HG02885 (cell line): ENCODE measurements around the gene NFIX.

Experiments
- ATAC-seq: cut with Tn5 transposase; IDR thresholded peaks from one replicate; pipeline ENCODE4 v1.9.1; 2021; ENCODE audit warnings: mild to moderate bottlenecking; ENCODE audit not compliant: unreplicated experiment, poor library complexity

NFIX gene

DNA sequence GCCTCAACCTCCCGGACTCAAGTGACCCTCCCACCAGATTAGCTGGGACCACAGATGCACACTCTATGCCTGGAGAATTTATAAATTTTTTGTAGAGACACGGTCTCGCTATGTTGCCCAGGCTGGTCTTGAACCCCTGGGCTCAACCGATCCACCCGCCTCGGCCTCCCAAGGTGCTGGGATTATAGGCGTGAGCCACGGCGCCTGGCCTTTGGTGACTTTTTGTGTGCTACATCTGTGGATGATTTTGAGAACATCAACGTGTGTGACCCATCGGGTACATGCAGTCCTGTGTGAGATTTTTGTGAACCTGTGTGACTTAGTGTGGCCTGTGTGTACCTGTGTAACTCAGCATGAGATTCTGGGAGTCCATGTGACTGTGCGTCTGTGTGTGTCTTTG lies 8.5 kb upstream of the NFIX start:
- ATAC-seq: no peak

GRCh38 chr19:12987190-12987589 lies 8.1 kb upstream of the NFIX start:
- no peak for ATAC-seq

GRCh38 chr19:12987781-12988180 lies 7.5 kb upstream of the NFIX start:
- no peak for ATAC-seq

GRCh38 chr19:12990431-12990830 lies 4.8 kb upstream of the NFIX start:
- no peak for ATAC-seq

DNA sequence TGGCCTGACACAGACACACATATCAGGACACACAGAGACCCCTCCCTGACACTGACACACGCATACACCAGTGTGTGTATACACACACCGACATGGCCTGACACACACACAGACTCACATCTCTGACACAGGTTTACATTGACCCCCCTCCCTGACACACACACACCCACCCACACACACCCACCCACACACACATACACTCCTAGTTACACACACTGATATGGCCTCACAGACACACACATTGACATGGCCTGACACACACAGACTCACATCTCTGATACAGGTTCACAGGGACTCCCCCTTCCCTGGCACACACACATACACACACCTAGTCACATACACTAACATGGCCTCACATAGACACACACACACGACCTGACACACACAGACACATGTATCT lies 4.4 kb upstream of the NFIX start:
- no peak for ATAC-seq

- no peak for ATAC-seq
Observed at GRCh38 chr19:12991296-12991695, 4.0 kb upstream of the NFIX start.

DNA sequence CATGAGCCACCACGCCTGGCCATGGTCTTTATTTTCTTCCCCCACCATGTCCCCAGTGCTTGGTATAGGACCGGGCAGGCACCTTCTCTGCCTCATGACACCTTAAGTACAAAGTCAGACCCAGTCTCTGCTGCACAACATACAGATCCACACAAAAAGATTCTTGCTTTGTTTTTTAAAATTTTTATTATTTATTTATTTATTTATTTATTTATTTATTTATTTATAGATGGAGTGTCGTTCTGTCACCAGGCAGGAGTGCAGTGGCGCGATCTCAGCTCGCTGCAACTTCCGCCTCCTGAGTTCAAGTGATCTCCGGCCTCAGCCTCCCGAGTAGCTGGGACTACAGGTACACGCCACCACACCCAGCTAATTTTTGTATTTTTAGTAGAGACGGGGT lies 2.5 kb upstream of the NFIX start:
- no peak for ATAC-seq

DNA sequence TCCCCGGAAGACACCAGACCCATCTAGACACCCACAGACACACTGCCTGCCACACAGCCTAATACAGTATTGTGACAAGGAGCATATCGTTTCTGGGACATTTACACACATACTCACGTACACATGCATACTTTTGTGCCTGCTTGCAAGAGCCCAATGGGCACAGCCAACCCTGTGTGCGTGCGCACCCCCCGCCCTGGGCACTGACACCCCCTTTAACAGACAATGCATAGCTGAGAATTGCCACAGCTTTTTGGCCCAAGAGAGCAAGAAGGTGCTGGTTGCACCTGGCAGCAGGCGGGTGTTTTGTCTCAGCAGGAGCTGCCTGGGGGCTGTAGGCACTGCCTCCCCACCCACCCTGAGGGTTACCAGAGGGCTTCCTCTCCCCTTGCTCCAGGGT lies 1.7 kb upstream of the NFIX start:
- ATAC-seq: no peak

DNA sequence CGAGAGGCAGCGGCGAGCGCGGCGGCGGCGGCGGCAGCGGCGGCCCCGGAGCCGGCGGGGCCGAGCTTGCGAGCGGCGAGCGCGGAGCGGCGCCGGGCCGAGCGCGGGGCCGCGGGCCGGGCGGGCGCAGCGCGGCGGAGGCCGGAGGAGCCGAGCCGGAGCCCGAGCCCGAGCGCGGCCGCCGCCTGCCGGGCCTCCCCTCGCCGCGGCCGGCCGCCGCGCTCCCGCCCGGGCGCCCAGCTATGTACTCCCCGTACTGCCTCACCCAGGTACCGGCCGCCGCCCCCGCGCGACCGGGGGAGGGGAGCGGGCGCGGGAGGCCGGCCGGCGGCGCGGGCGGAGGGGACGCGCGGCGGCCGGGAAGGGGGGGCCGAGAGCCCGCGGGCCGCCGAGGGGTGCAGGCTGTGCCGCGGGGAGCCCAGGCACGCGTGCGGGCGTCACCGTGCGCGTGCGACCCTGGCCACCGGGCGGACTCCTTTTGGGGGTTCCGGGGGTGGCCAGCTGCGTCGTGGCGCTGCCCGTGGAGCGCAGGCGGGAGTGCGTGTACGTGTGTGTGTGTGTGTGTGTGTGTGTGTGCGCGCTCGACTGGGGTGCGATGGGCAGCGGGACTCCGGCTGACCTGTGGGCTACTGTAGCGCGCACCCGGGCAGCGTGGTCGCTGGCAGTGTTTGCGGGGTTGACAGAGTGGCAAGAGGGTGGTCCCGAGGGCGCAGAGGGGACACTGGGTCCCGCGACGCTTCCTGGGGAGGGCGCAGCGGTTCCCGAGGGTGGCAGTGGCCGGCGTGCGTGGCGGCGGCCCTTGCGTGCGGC lies 526 bp downstream of the NFIX start:
- no peak for ATAC-seq

- ATAC-seq: no peak
Observed at GRCh38 chr19:12996406-12997094, 1.3 kb downstream of the NFIX start.

GRCh38 chr19:12997179-12997966 lies 2.1 kb downstream of the NFIX start:
- no peak for ATAC-seq

GRCh38 chr19:12997967-12998940 lies 3.0 kb downstream of the NFIX start:
- no peak for ATAC-seq

- ATAC-seq: no peak
Observed at GRCh38 chr19:13001166-13001501, 5.9 kb downstream of the NFIX start.

- ATAC-seq: no peak
Observed at GRCh38 chr19:13001502-13002165, 6.4 kb downstream of the NFIX start.

DNA sequence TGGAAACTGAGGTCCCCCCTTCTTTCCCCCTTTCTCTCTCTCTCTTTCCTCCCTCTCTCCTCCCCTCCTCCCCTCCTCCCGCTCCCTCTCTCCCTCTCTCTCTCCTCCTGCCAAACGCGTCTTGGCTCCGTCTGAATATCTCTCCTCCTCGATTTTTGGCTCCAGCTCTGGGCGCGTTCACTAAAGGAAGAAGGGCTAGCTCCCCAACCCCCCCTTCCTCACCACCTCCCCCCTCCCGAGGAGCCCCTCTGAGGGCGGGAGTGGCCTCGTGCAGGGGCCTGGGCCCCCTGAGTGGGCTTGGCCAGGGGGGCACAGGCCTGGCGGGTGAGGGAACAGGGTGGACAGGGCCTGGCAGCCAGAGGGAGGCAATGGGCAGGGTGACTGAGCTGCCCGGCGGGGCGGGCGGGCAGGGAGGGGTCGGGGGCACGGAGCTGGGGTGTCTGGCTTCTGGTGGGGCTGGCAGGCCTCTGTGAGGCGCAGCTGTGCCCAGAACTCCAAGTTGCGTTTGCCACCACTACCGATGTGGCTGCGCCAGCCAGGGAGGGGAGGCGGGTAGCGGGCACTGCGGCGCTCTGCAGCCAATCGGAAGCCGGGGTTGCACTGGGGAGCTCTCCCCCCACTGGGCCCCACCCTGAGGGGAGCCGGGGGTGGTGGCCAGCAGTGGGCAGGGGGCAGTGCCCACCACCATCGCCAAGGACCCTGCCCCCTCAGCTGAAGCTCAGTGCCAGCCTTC lies 7.1 kb downstream of the NFIX start:
- ATAC-seq: no peak

DNA sequence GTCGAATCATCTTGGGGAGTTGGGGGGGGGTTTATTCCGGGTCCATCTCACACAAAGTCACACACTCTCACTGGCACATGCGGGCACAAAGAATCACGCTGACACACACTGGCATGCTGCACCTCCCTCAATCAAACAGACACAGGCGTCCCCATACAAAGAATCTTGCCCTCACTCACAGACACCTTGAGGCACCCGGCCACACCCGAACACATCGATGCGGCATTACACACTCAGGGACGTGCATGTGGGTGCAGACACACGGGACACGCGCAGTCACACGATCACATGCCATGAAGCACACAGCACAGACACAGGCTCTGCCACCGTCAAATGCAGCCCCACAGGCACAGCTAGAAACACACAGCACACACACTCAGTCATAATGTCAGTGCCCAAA lies 7.8 kb downstream of the NFIX start:
- ATAC-seq: no peak

DNA sequence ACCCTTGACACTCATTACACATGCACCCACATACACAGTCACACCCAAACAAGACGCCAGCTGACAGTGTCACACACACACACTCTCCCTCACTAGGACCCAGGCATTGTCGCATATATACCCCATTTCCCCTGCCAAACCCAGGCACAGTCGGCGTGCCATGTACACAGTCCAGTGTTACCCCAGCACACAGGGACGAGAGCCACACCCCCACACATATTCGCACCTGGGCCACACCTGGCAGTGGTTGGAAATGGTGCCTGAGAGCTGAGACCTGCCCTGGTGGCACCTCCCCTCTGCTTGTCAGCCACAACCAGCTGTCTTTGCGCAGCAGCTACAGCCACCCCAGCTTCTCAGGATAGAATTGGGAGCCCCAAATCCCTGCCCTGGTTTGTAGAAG lies 9.0 kb downstream of the NFIX start:
- no peak for ATAC-seq

DNA sequence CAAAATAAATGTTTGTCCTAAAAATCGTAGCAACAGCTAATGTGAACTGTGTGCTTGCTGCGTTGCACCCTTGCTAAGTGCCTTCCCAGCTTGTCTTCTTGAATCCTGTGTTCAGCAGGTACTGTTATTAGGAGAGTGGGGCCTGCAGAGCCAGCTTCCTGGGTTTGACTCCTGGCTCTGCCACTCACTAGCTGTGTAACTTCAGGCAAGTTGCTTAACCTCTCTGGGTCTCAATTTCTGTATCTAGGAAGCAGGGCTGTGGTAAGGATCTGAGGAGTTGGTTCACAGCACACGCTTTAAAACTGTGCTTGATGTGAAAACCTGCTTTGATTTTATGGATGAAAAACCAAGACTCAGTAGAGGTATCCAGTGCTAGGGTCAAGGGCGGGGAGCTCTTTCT lies 10.0 kb downstream of the NFIX start:
- ATAC-seq: no peak

GRCh38 chr19:13005861-13006370 lies 10.6 kb downstream of the NFIX start:
- ATAC-seq: no peak
